GM12878 (cell line): ENCODE results near the gene SLC25A45. TPM values are rescaled to one million over a fixed set of nuclear protein-coding genes. Genes with fewer than 3 reads are reported as not detected.

Source experiments
- ATAC-seq: fragments of 200-7000 bp; cut with Tn5 transposase; 3 replicates; pipeline ENCODE4 v1.9.1; 2020; ENCODE audit warnings: mild to moderate bottlenecking, moderate library complexity
- BruUV-seq: library from RNA; stranded (reverse); fragments of 400-500 nt; replicated peaks from 2 replicates; lab custom pipeline; 2021; lab: Mats Ljungman, UMichigan
- CTCF ChIA-PET: fragments of 300-600 bp; sonication (Branson Sonifier 250); formaldehyde crosslinking; extraction: SDS; loops from one replicate; lab custom pipeline; 2021; ENCODE audit warnings: inconsistent platforms; lab: Yijun Ruan, JAX
- POLR2A ChIA-PET: fragments of 350-600 bp; formaldehyde crosslinking; extraction: SDS; loops from one replicate; lab custom pipeline; 2021; ENCODE audit warnings: inconsistent platforms; lab: Charles Lee
- RAD21 ChIA-PET: fragments of 300-600 bp; sonication (Branson Sonifier 250); formaldehyde crosslinking; loops from one replicate; lab custom pipeline; 2023; ENCODE audit warnings: antibody characterized with exemption; ENCODE audit not compliant: unreplicated experiment; lab: Charles Lee
- SMC1A ChIA-PET: fragments of 300-600 bp; sonication (Branson Sonifier 250); formaldehyde crosslinking; loops from one replicate; lab custom pipeline; 2023; ENCODE audit not compliant: unreplicated experiment, uncharacterized antibody; lab: Charles Lee
- DNase-seq: peaks from one replicate; pipeline ENCODE4 v3.0.0-alpha.2; 2011; ENCODE audit warnings: low read depth, low spot score
- FAIRE-seq: peaks from 3 replicates; lab custom pipeline; 2011; peaks lifted over from hg19 to GRCh38; lab: Jason Lieb, UNC
- H2AFZ ChIP-seq: 2 replicates; pipeline ENCODE4 v1.6.0; 2011; ENCODE audit warnings: low read depth, low read length, control low read depth; ENCODE audit not compliant: control insufficient read depth
- H3K27ac ChIP-seq: 2 replicates; pipeline ENCODE4 v1.5.1; 2011; ENCODE audit warnings: control low read depth; ENCODE audit not compliant: control insufficient read depth, insufficient read depth
- H3K27me3 ChIP-seq, 2 experiments: replicated peaks in 1 of 2; 2 replicates each; pipeline versions ENCODE4 v1.6.0 to v1.6.1; 2011; ENCODE audit warnings: low read length in 1 of 2; ENCODE audit not compliant: control insufficient read depth in 2 of 2, insufficient read depth in 2 of 2
- H3K36me3 ChIP-seq, 2 experiments: 2 replicates each; pipeline ENCODE4 v1.5.1; 2011; ENCODE audit warnings: low read length in 1 of 2; ENCODE audit not compliant: control insufficient read depth in 2 of 2, insufficient read depth in 2 of 2
- H3K4me1 ChIP-seq: 2 replicates; pipeline ENCODE4 v1.6.1; 2011; ENCODE audit warnings: mild to moderate bottlenecking, low read length, moderate library complexity, mixed read lengths; ENCODE audit not compliant: control insufficient read depth, insufficient read depth
- H3K4me2 ChIP-seq: 2 replicates; pipeline ENCODE4 v1.6.0; 2011; ENCODE audit warnings: control low read depth; ENCODE audit not compliant: control insufficient read depth, insufficient read depth
- H3K4me3 ChIP-seq: fragments of 200-600 bp; sonication (generic); 2 replicates; pipeline ENCODE4 v1.5.1; 2016
- H3K79me2 ChIP-seq: 2 replicates; pipeline ENCODE4 v1.6.0; 2011; ENCODE audit warnings: low read length; ENCODE audit not compliant: control insufficient read depth, insufficient read depth
- H3K9ac ChIP-seq: 2 replicates; pipeline ENCODE4 v1.8.0; 2011; ENCODE audit warnings: low read length, control low read depth, mixed read lengths; ENCODE audit not compliant: control insufficient read depth, insufficient read depth
- H3K9me3 ChIP-seq: replicated peaks from 3 replicates; pipeline ENCODE4 v1.5.1; 2011; ENCODE audit warnings: mild to moderate bottlenecking, low read length; ENCODE audit not compliant: control insufficient read depth, insufficient read depth
- H4K20me1 ChIP-seq: 2 replicates; pipeline ENCODE4 v1.6.0; 2011; ENCODE audit not compliant: control insufficient read depth, insufficient read depth
- BCL11A ChIP-seq: IDR thresholded peaks from 2 replicates; pipeline ENCODE4 v1.6.1; 2011; ENCODE audit warnings: low read depth, low read length
- BCLAF1 ChIP-seq: fragments of 450-650 bp; IDR thresholded peaks from 2 replicates; pipeline ENCODE4 v1.6.1; 2017; ENCODE audit warnings: antibody characterized with exemption, mild to moderate bottlenecking, moderate library complexity
- CBX5 ChIP-seq: sonication (generic); IDR thresholded peaks from 2 replicates; pipeline ENCODE4 v1.6.1; 2016; ENCODE audit warnings: low read depth, moderate library complexity, mild to moderate bottlenecking, inconsistent platforms
- HDAC6 ChIP-seq: fragments of 200-600 bp; sonication (generic); IDR thresholded peaks from one replicate; pipeline ENCODE4 v1.8.0; 2017; ENCODE audit warnings: antibody characterized with exemption; ENCODE audit not compliant: unreplicated experiment
- KDM1A ChIP-seq: fragments of 200-600 bp; sonication (generic); IDR thresholded peaks from 2 replicates; pipeline ENCODE4 v1.6.1; 2016; ENCODE audit warnings: borderline replicate concordance
- KLF5 ChIP-seq: fragments of 450-650 bp; IDR thresholded peaks from 2 replicates; pipeline ENCODE4 v1.6.1; 2014; ENCODE audit warnings: mild to moderate bottlenecking; ENCODE audit not compliant: partially characterized antibody
- NKRF ChIP-seq: fragments of 450-650 bp; conservative IDR thresholded peaks from 2 replicates; pipeline ENCODE4 v1.6.1; 2017; ENCODE audit warnings: mild to moderate bottlenecking, moderate library complexity
- NR2C1 ChIP-seq: fragments of 450-650 bp; IDR thresholded peaks from 2 replicates; pipeline ENCODE4 v1.6.1; 2017; ENCODE audit warnings: antibody characterized with exemption, mild to moderate bottlenecking, moderate library complexity
- NR2F1 ChIP-seq: fragments of 450-650 bp; conservative IDR thresholded peaks from 2 replicates; pipeline ENCODE4 v1.6.1; 2017; ENCODE audit warnings: mild to moderate bottlenecking
- POLR2AphosphoS2 ChIP-seq: IDR thresholded peaks from 2 replicates; pipeline ENCODE4 v1.6.1; 2011; ENCODE audit warnings: low read depth, mild to moderate bottlenecking, low read length, improper control_type of control experiment, moderate library complexity
- RAD51 ChIP-seq: fragments of 450-650 bp; IDR thresholded peaks from 2 replicates; pipeline ENCODE4 v1.6.1; 2016; ENCODE audit warnings: moderate library complexity, mild to moderate bottlenecking, inconsistent platforms
- RUNX3 ChIP-seq: IDR thresholded peaks from 2 replicates; pipeline ENCODE4 v1.6.1; 2012; ENCODE audit warnings: low read length, inconsistent platforms
- TCF3 ChIP-seq: IDR thresholded peaks from 2 replicates; pipeline ENCODE4 v1.6.1; 2012; ENCODE audit warnings: low read depth, mild to moderate bottlenecking, low read length, borderline replicate concordance; ENCODE audit not compliant: insufficient read depth
- ZNF24 ChIP-seq: fragments of 450-650 bp; IDR thresholded peaks from 2 replicates; pipeline ENCODE4 v1.6.1; 2017; ENCODE audit warnings: antibody characterized with exemption, mild to moderate bottlenecking
- ZNF274 ChIP-seq: IDR thresholded peaks from one replicate; pipeline ENCODE4 v1.8.0; 2011; ENCODE audit not compliant: insufficient read length, insufficient read depth
- WGBS: methylation state at CpG from one replicate; pipeline ENCODE4 v1.1.6; 2016; ENCODE audit warnings: low lambda C conversion rate; ENCODE audit not compliant: insufficient replicate concordance, insufficient coverage; ENCODE audit errors: missing lambda C conversion rate; 5-methylcytosine and 5-hydroxymethylcytosine counted together
- in situ Hi-C: fragments of 300-500 bp; cut with MboI; formaldehyde crosslinking; loops from 9 replicates; pipeline ENCODE4 v1.14.3; 2018; ENCODE audit warnings: mixed read lengths
- intact Hi-C: fragments of 100-400 bp; cut with micrococcal nuclease; formaldehyde crosslinking; loops from one replicate; pipeline ENCODE4 v1.14.2; 2022; ENCODE audit not compliant: unreplicated experiment
- polyA plus RNA-seq, 11 experiments: library from polyadenylated mRNA; depleted of rRNA in 4 of 11; unstranded in 6 of 11; stranded (reverse) in 5 of 11; fragments of >200 nt; fragmentation: Nextera tagmentation in 4 of 11; fragmentation: Illumina TruSeq in 1 of 11; extraction: Ambion mirVana in 4 of 11; extraction: Trizol in 1 of 11; gene quantifications; 1 replicate in 1 of 11; 2 replicates in 10 of 11; pipeline versions ENCODE4 v1.2.1 to v1.2.3, GENCODE V29; 2011 to 2016; ENCODE audit warnings: inconsistent platforms in 2 of 11, missing spikeins in 2 of 11, low read depth in 1 of 11
- total RNA-seq, 4 experiments: library from RNA; depleted of rRNA in 3 of 4; stranded (reverse); fragments of >200 nt in 3 of 4; fragmentation: Illumina TruSeq in 1 of 4; extraction: Trizol in 1 of 4; gene quantifications; 2 replicates each; pipeline versions ENCODE4 v1.2.1 to v1.2.3, GENCODE V29; 2013 to 2021
- TF ChIP-seq, protein P1 (sequence below): IDR thresholded peaks from 2 replicates; pipeline ENCODE4 v1.6.1; 2012; ENCODE audit warnings: low read depth, low read length, improper control_type of control experiment

SLC25A45 gene
- total and polyA plus RNA-seq, 10 of the 15 experiments (the other 5 are each of a cell fraction or from before 2014, with no cell fraction given), result 4.1 to 35.2 (median 20.3) TPM

DNA sequence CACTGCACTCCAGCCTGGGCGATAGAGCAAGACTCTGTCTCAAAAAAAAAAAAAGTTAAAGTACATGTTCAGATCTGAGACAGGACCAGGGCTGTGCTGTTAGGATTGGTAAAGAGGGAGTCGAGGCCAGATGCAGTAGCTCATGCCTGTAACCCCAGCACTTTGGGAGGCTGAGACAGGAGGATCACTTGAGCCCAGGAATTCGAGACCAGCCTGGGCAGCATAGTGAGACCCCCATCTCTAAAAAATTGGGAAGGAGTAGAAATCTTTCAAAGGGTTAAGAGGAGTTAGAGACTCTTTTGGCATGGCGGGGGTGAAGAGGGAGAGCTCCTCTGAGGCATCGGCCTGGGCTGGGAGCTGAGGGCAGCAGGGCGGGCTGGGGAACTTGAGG is 11.8 kb downstream of the SLC25A45 start:
- H3K9me3 ChIP-seq, result no peaks in the 10 kb centered on the region
- 74% methylated on average over 6 of the region's 6 CpGs for WGBS
- DNase-seq (no peak), FAIRE-seq (no peak), ATAC-seq (no peak)
- ChIA-PET POLR2A (interaction anchor here (0.5 to 1.2 kb wide), 4 partner anchors 8 to 209 kb away, joined by 3 to 5 read pairs (median 4); partner anchors contain the start of gene DPF2), CTCF (interaction anchor here (1.0 to 1.6 kb wide), 4 partner anchors 8 to 147 kb away, joined by 3 to 7 read pairs (median 4); no protein-coding TSS in a partner anchor), SMC1A (interaction anchor here (1.3 to 1.4 kb wide), 2 partner anchors 21 to 44 kb away, joined by 4 to 6 read pairs; no protein-coding TSS in a partner anchor), RAD21 (interaction anchor here (1.1 kb wide), 2 partner anchors 44 to 98 kb away, joined by 3 read pairs; no protein-coding TSS in a partner anchor)
- intact Hi-C loops, result no loop called here
- H3K4me3 ChIP-seq, result no peak overlapping the region
- H4K20me1 ChIP-seq, result no peaks in the 10 kb centered on the region
- H3K27ac ChIP-seq, result no peak overlapping the region
- BruUV-seq, result no TSS peak
- H3K4me2 ChIP-seq, result no peak overlapping the region
- H3K79me2 ChIP-seq, result no peaks in the 10 kb centered on the region
- H3K36me3 ChIP-seq, result no peaks in the 10 kb centered on the region; a peak in 1 of 4 replicates
- peaks cover 3% of the 10 kb centered on the region; the same call in 1 of the 2 replicates for H3K4me1 ChIP-seq
- no peak overlapping the region for H2AFZ ChIP-seq
- no peak overlapping the region for H3K9ac ChIP-seq
- no peaks in the 10 kb centered on the region for H3K27me3 ChIP-seq
- in situ Hi-C loops, result no loop called here
- TF ChIP-seq KLF5, result no peak
- TF ChIP-seq NR2F1, result no peak
- no peak for TF ChIP-seq POLR2AphosphoS2
- no peak for TF ChIP-seq BCLAF1
- no peak for TF ChIP-seq CBX5
- no peak for TF ChIP-seq BCL11A
- TF ChIP-seq KDM1A, result no peak
- no peak for TF ChIP-seq RAD51
- TF ChIP-seq RUNX3, result no peak
- no peak for TF ChIP-seq ZNF274
- TF ChIP-seq TCF3, result no peak
- TF ChIP-seq NKRF, result no peak
- TF ChIP-seq NR2C1, result no peak
- TF ChIP-seq ZNF24, result no peak
- TF ChIP-seq HDAC6, result no peak
- TF ChIP-seq, protein P1, sequence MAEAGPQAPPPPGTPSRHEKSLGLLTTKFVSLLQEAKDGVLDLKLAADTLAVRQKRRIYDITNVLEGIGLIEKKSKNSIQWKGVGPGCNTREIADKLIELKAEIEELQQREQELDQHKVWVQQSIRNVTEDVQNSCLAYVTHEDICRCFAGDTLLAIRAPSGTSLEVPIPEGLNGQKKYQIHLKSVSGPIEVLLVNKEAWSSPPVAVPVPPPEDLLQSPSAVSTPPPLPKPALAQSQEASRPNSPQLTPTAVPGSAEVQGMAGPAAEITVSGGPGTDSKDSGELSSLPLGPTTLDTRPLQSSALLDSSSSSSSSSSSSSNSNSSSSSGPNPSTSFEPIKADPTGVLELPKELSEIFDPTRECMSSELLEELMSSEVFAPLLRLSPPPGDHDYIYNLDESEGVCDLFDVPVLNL, result no peak
